ENCODE data around the gene MCM7.

Gene MCM7

DNA sequence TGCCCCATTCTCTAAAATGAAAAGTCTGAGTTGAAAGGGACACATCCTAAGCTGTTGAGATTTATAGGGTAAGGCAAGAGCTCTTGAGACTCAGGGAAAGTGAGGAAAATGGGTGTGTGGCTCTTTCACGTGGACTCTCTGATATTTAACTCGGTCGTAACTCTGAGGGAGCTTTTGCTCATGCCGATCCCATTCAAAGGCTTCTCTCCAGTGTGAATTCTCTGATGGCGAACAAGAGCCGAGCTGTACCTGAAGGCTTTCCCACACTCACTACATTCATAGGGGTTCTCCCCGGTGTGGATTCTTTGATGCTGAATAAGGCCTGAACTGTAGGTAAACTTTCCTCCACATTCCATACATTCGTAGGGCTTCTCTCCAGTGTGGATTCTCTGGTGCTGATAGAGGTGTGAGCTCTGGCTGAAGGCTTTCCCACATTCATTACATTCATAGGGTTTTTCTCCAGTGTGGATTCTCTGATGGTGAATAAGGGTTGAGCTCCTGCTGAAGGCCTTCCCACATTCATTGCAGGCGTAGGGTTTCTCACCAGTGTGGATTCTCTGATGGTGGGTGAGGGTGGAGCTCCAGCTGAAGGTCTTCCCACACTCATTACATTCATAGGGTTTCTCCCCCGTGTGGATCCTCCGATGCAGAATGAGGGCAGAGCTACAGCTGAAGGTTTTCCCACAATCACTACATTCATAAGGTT is 30.0 kb downstream of the MCM7 start:
- no peak for DNase-seq (ENCODE audit: low read depth in 3 of 3)

DNA sequence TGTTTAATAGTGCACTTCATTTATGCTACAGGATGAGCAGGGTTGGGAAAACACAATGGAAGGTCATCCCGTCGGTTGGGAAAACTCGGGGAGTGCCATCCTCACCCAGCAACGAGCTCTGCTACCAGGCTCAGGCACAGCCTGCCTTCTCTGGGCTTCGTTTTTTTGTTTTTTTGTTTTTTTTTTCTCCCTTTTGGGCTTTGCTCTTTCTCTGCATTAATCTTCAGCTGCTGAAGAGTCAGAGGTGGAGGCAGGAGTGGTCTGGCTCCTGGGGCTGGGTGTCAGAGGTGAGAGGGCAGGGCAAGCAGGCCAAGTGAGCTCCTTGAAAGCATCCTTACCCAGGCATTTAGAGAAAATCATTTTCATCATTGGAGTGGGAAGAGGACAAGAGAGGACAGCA is 31.2 kb downstream of the MCM7 start:
- no peak for DNase-seq (ENCODE audit: low read depth in 3 of 3)

- DNase-seq (ENCODE audit: low read depth in 3 of 3) = no peak
Measured at GRCh38 chr7:100066953-100067352, 34.2 kb downstream of the MCM7 start.

GRCh38 chr7:100065452-100066186 is 35.6 kb downstream of the MCM7 start:
- no peak for DNase-seq (ENCODE audit: low read depth in 3 of 3)

- no peak for DNase-seq (ENCODE audit: low read depth in 3 of 3)
Measured at GRCh38 chr7:100064162-100064561, 37.0 kb downstream of the MCM7 start.

DNA sequence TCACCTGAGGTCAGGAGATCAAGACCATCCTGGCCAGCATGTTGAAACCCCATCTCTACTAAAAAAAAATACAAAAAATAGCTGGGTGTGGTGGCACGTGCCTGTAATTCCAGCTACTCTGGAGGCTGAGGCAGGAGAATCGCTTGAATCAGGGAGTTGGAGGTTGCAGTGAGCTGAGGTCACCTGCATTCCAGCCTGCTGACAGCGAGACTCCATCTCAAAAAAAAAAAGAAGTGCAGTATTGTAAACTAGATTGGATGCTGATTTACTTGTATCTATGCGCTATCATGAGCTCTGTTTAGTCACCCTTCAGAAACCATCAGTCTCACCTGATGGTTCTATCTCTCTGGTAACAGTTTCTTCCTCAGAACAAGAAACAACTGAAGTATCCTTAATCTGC is 37.8 kb downstream of the MCM7 start:
- DNase-seq (ENCODE audit: low read depth in 3 of 3) = no peak

GRCh38 chr7:100061518-100062193 is 39.5 kb downstream of the MCM7 start:
- DNase-seq (ENCODE audit: low read depth in 3 of 3) = no peak

GRCh38 chr7:100059251-100059739 is 41.9 kb downstream of the MCM7 start:
- DNase-seq (ENCODE audit: low read depth in 3 of 3) = no peak

DNA sequence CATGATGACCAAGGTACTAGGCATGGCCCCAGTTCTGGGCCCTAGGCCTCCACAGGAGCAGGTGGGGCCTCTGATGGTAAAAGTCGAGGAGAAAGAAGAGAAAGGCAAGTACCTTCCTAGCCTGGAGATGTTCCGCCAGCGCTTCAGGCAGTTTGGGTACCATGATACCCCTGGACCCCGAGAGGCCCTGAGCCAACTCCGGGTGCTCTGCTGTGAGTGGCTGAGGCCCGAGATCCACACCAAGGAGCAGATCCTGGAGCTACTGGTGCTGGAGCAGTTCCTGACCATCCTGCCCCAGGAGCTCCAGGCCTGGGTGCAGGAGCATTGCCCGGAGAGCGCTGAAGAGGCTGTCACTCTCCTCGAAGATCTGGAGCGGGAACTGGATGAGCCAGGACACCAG is 44.2 kb downstream of the MCM7 start:
- no peak for DNase-seq (ENCODE audit: low read depth in 3 of 3)

DNA sequence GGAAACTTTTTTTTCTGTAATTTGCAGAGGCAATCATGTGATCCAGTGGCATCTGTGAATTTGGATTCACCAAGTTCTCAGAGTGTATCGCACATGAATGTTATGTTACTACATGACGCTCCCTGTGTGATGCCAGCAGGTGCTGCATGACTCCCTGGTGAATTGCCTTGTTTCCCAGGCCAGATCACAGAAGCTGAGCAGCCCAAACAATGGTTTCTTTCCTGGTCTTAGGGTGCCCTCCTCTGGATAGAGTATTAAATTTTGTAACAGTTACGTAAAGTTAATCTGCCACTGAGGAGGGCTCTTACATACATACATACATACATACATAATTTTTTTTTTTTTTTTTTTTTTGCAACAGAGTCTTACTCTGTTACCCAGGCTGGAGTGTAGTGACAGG is 48.0 kb downstream of the MCM7 start:
- DNase-seq (ENCODE audit: low read depth in 3 of 3) = no peak

DNA sequence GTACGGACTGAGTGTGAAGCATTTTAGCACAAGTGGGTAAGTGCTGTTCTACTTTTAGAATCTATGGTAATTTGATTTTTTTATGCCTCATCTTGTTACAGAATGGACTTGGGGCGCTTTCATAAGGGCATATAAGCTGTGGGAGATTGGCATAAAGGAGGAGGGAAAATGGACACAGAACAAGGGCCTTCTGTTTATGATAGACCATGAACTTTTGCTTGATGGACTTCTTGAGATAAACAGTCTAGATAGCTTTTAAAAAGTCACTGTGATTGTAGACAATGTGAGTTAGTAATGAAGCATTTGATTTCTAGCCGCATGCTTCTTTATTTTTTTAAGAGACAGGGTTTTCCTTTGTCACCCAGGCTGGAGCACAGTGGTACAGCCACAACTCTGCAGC is 49.6 kb downstream of the MCM7 start:
- DNase-seq (ENCODE audit: low read depth in 3 of 3) = no peak

- DNase-seq (ENCODE audit: low read depth in 3 of 3) = peak; percentile 66 to 80 (median 71)
Measured at GRCh38 chr7:100049441-100050291, 51.5 kb downstream of the MCM7 start, which contains the start of gene ZSCAN21. ZSCAN21 (plus strand) TSS chr7:100049774; CDS start chr7:100057007, 7,233 bp downstream.

GRCh38 chr7:100048680-100049079 is 52.5 kb downstream of the MCM7 start:
- DNase-seq (ENCODE audit: low read depth in 3 of 3) = no peak

DNA sequence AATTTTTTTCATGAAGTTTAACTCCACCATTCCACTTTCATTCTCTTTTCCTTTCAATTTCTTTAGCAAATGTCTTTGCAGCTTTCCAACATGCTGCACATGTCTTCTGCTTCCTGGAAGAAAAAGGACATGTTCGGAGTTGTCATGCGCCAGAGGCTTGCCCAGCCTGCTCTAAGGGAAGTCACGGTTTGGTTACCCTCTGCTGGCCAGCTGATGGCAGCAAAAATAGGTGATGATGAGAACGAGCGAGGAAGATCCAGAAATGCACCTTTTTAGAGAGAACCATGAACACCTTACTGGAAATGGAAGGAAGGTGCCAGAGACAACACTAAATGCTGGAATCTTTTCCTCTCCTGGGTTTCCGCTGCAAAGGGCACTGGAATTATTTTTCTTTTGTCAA is 56.5 kb downstream of the MCM7 start:
- no peak for DNase-seq (ENCODE audit: low read depth in 3 of 3)
